Mucosa of descending colon (tissue), 3 donors: Measurements from ENCODE around the gene SH3BP4. TPM values are rescaled to one million over a fixed set of nuclear protein-coding genes. Genes with fewer than 3 reads are reported as not detected.

Experiments
- ATAC-seq: fragments of 200-7000 bp; cut with Tn5 transposase; one replicate; pipeline ENCODE4 v1.9.1; 2020; ENCODE audit warnings: mild to moderate bottlenecking, moderate library complexity
- DNase-seq, 3 donors: peaks; one replicate each; pipeline ENCODE4 v3.0.0-alpha.2; 2020
- H3K36me3 ChIP-seq: fragments of 200-600 bp; one replicate; pipeline ENCODE4 v1.8.0; 2021; ENCODE audit warnings: low read depth, mild to moderate bottlenecking
- H3K4me1 ChIP-seq: fragments of 200-600 bp; one replicate; pipeline ENCODE4 v1.8.0; 2021; ENCODE audit warnings: low read depth, mild to moderate bottlenecking
- H3K4me3 ChIP-seq: fragments of 200-600 bp; one replicate; pipeline ENCODE4 v1.8.0; 2021; ENCODE audit warnings: mild to moderate bottlenecking
- H3K9me3 ChIP-seq: fragments of 200-600 bp; one replicate; pipeline ENCODE4 v1.8.0; 2021; ENCODE audit warnings: mild to moderate bottlenecking
- intact Hi-C, 2 donors: fragments of 100-400 bp; cut with DNase I in 1 of 2; cut with micrococcal nuclease in 1 of 2; formaldehyde crosslinking; loops; one replicate each; pipeline versions ENCODE4 v1.11.0 to v1.11.1; 2022; cut with DNase I, micrococcal nuclease
- total RNA-seq, 3 donors: library from RNA; stranded (reverse); fragmentation: NEBNext Ultra II Directional in 2 of 3; extraction: Animal tissue kit (Norgen Biotek cat#: 25700) in 2 of 3; gene quantifications; one replicate each; pipeline versions ENCODE4 v1.2.1 to v1.2.4, GENCODE V29; 2021 to 2023
- TF ChIP-seq, protein P1 (sequence below): fragments of 200-600 bp; IDR thresholded peaks from one replicate; pipeline ENCODE4 v1.8.0; 2022; ENCODE audit warnings: antibody characterized with exemption, mild to moderate bottlenecking
- donor health status: DM: no; HTN: no; CAD: no; lungs with moderate emphysema.
- donor health status: DM: no; HTN: no; CAD: no.
- donor health status: DM: no; HTN: yes; CAD: no.

The SH3BP4 gene
- total RNA-seq, 3 donors from 2014 or later, result 18.0 to 30.4 (median 29.6) TPM

- no peak overlapping the region for H3K4me3 ChIP-seq
- peak in 2 of 3 donors; percentile 27 to 38 for DNase-seq
- intact Hi-C loops, result no loop called here
- TF ChIP-seq, protein P1, sequence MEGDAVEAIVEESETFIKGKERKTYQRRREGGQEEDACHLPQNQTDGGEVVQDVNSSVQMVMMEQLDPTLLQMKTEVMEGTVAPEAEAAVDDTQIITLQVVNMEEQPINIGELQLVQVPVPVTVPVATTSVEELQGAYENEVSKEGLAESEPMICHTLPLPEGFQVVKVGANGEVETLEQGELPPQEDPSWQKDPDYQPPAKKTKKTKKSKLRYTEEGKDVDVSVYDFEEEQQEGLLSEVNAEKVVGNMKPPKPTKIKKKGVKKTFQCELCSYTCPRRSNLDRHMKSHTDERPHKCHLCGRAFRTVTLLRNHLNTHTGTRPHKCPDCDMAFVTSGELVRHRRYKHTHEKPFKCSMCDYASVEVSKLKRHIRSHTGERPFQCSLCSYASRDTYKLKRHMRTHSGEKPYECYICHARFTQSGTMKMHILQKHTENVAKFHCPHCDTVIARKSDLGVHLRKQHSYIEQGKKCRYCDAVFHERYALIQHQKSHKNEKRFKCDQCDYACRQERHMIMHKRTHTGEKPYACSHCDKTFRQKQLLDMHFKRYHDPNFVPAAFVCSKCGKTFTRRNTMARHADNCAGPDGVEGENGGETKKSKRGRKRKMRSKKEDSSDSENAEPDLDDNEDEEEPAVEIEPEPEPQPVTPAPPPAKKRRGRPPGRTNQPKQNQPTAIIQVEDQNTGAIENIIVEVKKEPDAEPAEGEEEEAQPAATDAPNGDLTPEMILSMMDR, result no peak
- no peaks in the 10 kb centered on the region for H3K36me3 ChIP-seq
- ATAC-seq, result peak; percentile 55
- H3K9me3 ChIP-seq, result no peaks in the 10 kb centered on the region
- no peaks in the 10 kb centered on the region for H3K4me1 ChIP-seq
Measured at GRCh38 chr2:235087832-235088495, 136.1 kb downstream of the SH3BP4 start.

- DNase-seq (no peak), ATAC-seq (peak; percentile 29)
- Histone ChIP-seq H3K4me1 (no peaks in the 10 kb centered on the region), H3K9me3 (no peaks in the 10 kb centered on the region), H3K36me3 (no peaks in the 10 kb centered on the region), H3K4me3 (no peak overlapping the region)
- TF ChIP-seq, protein P1, result no peak
- intact Hi-C loops, result no loop called here
Measured at GRCh38 chr2:235088496-235088921, 136.7 kb downstream of the SH3BP4 start.

DNA sequence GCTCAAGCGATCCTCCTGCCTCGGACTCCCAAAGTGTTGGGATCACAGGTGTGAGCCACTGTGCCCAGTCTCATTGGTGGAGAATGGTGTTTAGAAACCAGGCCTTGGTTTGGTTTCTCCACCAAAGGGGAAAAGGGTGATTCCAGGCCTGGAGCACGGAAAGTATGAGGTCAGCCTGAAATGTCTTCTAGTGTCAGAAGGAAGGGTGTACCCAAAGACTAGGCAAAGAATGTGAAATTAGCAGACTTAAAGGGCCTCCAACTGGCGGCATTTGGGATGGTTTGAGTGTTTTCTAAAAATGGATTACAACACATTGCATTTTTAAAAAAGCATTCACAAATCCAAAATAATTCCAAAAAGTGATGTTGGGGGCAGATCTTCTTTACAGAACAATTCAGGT, 139.6 kb downstream of the SH3BP4 start:
- intact Hi-C loops, result no loop called here
- TF ChIP-seq, protein P1, result no peak
- no peaks in the 10 kb centered on the region for H3K4me1 ChIP-seq
- no peak overlapping the region for H3K4me3 ChIP-seq
- ATAC-seq (no peak), DNase-seq (no peak)
- H3K9me3 ChIP-seq, result no peaks in the 10 kb centered on the region
- H3K36me3 ChIP-seq, result no peaks in the 10 kb centered on the region

DNA sequence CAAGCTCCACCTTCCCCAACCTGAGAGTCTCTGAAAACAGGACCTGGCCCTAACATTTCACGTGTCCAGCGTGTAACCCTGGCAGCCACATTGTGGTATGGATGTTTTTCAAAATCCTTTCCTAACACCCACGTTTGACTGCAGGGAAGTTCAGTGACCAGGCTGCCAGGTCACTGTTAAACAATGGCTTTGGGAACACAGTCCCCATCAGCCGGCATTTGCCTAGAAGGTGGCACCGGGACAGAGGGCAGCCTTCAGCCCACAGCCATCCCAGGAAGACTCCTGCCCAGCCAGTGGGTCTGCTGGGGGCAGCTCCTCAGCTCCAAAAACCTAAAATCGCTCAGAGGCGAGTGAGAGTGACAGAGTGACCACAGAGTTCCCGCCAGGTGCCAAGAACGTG, 140.2 kb downstream of the SH3BP4 start:
- no peaks in the 10 kb centered on the region for H3K4me1 ChIP-seq
- ATAC-seq (no peak), DNase-seq (no peak)
- intact Hi-C loops, result no loop called here
- no peaks in the 10 kb centered on the region for H3K36me3 ChIP-seq
- no peaks in the 10 kb centered on the region for H3K9me3 ChIP-seq
- TF ChIP-seq, protein P1, result no peak
- H3K4me3 ChIP-seq, result no peak overlapping the region

DNA sequence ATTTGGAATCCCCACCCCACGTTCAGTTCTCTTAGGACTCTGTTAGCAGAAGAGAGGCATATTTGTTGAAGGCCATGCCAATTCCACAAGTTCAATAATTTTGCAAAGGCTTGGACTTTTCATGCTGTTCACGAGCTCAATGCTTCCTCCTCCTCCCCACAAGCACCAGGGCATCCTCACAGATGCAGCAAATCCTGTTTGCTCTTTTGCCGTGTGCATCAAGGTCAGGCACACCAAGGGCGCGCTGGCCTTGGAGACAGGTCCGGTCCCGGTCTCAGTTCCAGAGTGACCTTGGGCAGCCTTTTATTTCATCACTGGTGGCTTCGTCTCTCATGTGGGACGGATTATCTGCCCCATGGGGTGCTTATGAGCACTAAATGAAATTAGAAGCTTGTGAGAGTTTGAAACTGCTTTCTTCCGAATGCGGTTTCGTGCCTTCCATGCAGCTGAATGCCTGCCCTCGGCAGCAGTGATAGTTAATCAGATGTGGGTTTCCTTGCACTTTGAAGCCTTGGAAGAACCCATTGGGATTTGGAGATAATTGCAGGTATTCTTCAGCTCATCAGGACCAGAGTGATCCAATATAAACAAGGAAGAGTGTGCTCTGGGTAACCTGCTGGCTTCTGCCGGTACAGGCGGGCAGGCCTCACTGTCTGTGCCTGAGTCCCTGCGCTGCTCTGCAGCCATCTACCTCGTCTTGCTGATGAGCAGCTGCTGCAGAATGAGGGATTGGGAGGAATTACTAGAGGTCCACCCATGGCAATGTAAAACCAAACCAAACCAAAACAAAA, 140.8 kb downstream of the SH3BP4 start:
- Histone ChIP-seq H3K4me3 (no peak overlapping the region), H3K9me3 (no peaks in the 10 kb centered on the region), H3K36me3 (no peaks in the 10 kb centered on the region), H3K4me1 (no peaks in the 10 kb centered on the region)
- no peak for DNase-seq
- TF ChIP-seq, protein P1, result no peak
- ATAC-seq, result no peak
- intact Hi-C loops, result no loop called here
